NCI-H128 (cell line): ENCODE measurements around the gene RRP8.

Experiments used
- DNase-seq: peaks from one replicate; lab custom pipeline; 2025; ENCODE audit not compliant: unreplicated experiment; lab: John Stamatoyannopoulos, UW

The RRP8 gene

GRCh38 chr11:6618117-6619003, 14.9 kb upstream of the RRP8 start:
- DNase-seq = no peak

- no peak for DNase-seq
Measured at GRCh38 chr11:6617315-6617781, 13.9 kb upstream of the RRP8 start.

- DNase-seq = no peak
Measured at GRCh38 chr11:6616596-6617250, 13.3 kb upstream of the RRP8 start.

- DNase-seq = no peak
Measured at GRCh38 chr11:6615882-6616585, 12.6 kb upstream of the RRP8 start.

- no peak for DNase-seq
Measured at GRCh38 chr11:6615046-6615445, 11.6 kb upstream of the RRP8 start.

- no peak for DNase-seq
Measured at GRCh38 chr11:6614446-6614845, 11.0 kb upstream of the RRP8 start.

GRCh38 chr11:6613496-6613895, 10.1 kb upstream of the RRP8 start:
- DNase-seq = no peak

- peak; percentile 91 for DNase-seq
Measured at GRCh38 chr11:6612213-6613041, 9.0 kb upstream of the RRP8 start, which contains the start of gene TAF10. Gene TAF10, minus strand, starts transcription at chr11:6612216. Its CDS starts 27 bp downstream, at chr11:6612189.

- DNase-seq = no peak
Measured at GRCh38 chr11:6611963-6612212, 8.5 kb upstream of the RRP8 start.

GRCh38 chr11:6611092-6611962, 7.9 kb upstream of the RRP8 start:
- no peak for DNase-seq

GRCh38 chr11:6610591-6610990, 7.2 kb upstream of the RRP8 start:
- no peak for DNase-seq

GRCh38 chr11:6609502-6610015, 6.1 kb upstream of the RRP8 start:
- no peak for DNase-seq

GRCh38 chr11:6608726-6609501, 5.5 kb upstream of the RRP8 start:
- no peak for DNase-seq

GRCh38 chr11:6608011-6608410, 4.6 kb upstream of the RRP8 start:
- no peak for DNase-seq

GRCh38 chr11:6607190-6607795, 3.9 kb upstream of the RRP8 start:
- DNase-seq = no peak

GRCh38 chr11:6606471-6607189, 3.2 kb upstream of the RRP8 start:
- DNase-seq = no peak

GRCh38 chr11:6604790-6605189, 1.4 kb upstream of the RRP8 start:
- no peak for DNase-seq

GRCh38 chr11:6604081-6604626, 738 bp upstream of the RRP8 start:
- DNase-seq = no peak
